ENCODE results near the gene ZNF782. TPM values are rescaled to one million over a fixed set of nuclear protein-coding genes. Genes with fewer than 3 reads are reported as not detected.
"Not testable (repeated sequence)": the region's sequence is repeated elsewhere in the genome, so short reads cannot be mapped to it uniquely, and the experiment has no call there.

The ZNF782 gene
- 48.5 TPM for total RNA-seq

DNA sequence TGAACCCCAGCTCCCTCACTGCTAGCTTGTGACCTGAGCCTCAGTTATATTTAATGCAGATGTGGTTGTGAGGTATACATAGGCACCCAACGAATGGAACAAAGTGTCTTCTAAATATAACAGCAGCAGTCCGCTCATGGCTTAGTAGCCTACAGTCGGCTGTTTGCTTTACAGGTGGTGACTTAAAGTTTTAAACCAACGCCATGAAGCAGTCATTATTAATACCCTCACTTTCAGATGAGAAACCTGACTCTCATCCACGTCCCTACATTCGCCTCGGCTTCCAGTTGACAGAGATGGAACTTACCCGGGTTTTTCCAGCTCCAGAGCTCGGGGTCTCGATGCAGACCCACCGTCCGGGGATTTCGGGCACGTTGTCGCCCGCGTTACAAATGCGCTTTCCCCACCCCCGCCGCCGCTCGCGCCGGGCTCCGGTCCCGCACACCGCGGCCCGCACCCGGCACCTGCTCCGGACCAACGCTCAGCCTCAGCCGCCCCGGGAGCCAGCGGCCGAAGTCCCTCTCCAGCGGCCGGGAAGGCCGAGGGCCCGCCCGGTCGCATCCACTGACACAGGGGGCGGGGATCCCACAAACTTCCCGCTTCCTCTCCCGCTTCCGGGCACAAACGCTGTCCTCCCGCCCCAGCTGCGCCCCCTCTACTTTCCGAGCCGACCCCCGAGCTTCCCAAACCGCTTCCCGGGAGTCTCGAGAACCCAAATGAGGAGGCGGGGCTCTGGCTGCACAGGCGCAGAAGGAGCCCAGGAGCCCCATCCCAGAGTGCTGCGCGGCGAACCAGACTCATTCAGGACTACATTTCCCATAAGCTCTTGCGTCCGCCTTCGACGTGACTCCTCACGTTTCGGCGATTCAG is at the start of gene ZNF782:
Gene ZNF782, minus strand, starts transcription at position 734 of the 870 bp plus-strand sequence. CDS start 2,553 bp downstream, outside the sequence.
- DNase-seq (ENCODE audit: low spot score in 2 of 2) (peak; percentile 83 to 86), FAIRE-seq (no peak)

DNA sequence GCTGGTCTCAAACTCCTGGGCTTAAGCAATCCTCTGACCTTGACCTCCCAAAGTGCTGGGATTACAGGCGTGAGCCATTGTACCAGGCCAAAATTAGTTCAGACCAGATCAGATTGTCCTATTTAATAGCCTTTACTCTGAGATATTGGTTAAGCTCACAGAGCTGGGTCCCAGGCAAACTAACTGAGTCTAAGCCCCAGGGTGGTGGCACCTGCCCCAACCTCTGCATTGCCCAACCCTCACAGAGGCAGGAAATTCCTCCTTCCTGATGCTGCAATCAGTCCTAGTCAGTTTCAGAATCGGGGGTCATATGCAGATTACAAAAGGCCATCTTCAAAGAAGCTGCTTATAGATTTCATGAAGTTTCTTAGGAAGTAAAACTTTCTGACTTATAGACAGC is 45.7 kb upstream of the ZNF782 start:
- FAIRE-seq; DNase-seq (ENCODE audit: low spot score in 2 of 2): not testable (repeated sequence)

DNA sequence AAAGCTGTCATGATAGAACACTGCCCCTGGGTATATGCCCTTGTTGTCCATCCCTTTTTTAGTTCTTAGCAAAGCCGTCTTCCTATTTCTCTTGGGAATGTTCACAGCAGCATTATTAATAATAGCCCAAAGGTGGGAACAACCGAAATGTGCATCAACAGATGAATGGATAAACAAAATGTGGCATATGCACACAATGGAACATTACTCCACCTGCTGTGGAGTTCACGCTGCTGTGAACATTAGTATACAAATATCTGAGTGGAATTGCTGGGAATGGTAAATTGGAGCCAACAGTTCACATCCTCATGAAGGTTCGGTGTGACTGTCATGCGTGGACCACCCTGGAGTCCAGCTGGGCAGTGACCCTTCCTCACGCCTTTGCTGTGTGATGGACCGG is 37.8 kb upstream of the ZNF782 start:
- FAIRE-seq, result no peak
- no peak for DNase-seq (ENCODE audit: low spot score in 2 of 2)

DNA sequence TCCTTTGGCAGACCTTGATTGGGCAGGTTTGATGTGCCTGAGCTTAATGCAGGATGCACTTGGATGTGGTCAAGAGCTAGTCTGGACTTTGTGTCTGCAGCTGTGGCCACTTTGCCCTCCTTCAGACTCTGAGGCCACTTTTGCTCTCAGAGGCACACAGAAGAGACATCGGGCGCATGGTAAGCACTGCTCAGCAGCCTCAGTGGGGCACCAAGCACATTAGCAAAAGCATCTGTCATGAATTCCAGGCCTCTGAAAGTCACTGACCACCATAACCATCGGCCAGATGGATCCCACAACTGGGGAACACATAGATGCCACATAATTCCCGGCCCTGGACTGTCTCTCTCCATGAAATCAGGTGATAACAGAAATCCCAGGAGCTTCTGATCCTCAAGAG is 34.3 kb upstream of the ZNF782 start:
- FAIRE-seq (no peak), DNase-seq (ENCODE audit: low spot score in 2 of 2) (no peak)

DNA sequence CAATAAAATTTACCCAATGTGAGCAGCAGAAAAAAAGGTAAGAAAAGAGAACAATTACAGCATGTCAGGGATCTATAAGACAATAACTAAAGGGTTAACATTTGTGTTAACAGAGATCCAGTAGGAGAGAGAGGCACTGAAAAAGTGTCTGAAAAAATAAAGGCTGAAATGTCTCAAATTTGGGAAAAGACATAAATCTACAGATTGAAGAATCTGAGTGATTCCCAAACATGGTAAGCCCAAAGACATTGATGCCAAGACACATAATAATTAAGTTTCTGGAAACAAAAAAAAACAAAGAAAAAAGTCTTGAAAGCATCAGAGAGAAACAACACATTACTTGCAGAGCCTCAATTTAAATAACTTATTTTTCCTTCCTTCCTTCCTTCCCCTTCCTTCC is 31.1 kb upstream of the ZNF782 start:
- FAIRE-seq, result no peak
- DNase-seq (ENCODE audit: low spot score in 2 of 2), result no peak

DNA sequence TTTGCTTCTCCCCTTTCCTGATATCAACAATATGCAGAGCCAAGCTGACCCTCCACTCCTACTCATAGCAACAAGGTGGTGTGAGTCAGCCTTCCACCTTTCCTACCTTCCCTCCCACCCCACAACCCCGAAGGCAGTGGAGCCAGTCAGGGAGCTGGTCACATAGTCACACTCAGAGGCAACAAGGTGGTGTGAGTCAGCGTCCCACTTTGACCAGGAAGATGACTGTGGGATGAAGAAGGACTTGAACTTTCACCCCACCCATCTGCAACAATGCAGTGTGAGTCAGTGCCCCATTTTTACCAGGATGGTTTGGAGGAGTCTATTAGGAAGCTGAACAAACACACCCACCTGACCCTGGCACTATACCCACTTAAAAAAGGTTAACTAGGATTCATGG is 30.1 kb upstream of the ZNF782 start:
- DNase-seq (ENCODE audit: low spot score in 2 of 2) (no peak), FAIRE-seq (no peak)

DNA sequence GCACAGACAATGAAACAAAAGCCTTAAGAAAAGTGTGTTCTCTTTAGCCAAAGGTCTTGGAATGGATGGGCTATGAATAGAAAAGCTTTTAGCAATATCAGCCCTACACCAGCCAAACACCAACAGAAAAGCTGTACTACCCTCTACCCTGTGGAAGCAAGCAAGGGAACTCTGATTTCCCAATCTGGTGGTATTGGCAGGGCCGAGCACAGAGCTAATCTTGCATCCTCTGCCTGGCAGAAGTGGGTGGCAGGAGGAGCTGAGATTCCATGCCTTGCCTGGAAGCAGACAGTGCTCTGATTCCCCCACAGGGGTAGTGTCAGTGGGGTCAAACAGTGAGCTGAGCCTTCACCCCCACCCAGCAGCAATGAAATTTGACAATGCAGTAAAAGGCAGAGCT is 29.6 kb upstream of the ZNF782 start:
- no peak for FAIRE-seq
- no peak for DNase-seq (ENCODE audit: low spot score in 2 of 2)

DNA sequence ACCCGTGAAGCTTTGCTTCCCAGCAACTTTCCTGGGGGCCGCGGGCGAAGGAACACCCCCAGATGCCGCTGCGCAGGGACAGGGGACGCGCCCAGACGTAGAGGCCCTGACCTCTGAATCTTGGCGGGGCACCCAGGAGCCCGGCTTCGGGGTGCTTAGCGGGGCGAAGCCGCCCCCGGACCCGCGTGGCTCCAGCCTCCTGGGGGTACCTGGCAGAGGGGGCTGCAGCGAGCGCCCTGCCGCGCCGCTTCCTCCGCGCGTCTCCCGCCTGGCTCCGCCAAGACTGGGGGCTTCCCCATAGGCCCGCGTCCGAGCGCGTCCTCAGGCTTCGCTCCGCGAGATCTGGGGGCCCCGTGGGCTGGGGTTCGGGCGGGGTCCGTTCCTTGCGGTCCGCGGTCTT is 23.0 kb upstream of the ZNF782 start:
- DNase-seq (ENCODE audit: low spot score in 2 of 2) (no peak), FAIRE-seq (no peak)

DNA sequence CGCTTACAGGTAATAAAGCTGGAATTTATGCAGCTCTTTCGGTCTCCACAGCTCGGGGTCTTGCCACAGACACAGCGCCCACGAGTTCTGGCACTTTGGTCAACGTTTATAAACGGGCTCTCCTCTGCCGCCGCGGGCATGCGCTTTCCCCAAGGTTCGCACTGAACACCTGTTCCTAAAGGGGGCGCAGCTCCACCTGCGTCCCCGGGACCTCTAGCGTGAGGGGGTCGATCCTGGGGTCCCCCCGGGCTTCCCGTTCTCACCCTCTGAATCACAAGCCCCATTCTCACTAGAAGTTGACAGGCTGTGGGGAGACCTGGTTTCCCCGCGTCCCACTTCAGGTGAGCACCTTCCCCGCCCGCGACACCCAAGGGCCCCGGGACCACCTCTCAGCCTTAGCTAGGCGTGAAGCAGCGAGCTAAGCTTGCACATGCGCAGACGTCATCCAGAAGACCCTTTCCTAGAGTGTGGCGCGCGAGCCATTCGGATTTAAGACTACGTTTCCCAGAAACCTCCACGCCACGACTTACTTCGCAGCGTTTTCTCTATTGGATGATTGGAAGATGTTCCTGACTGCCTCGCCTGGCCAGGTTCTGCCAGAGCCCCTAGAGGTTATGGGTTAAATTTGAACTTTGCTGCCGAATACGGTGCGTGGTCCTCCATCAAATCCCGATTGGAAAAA is 21.3 kb upstream of the ZNF782 start:
- DNase-seq (ENCODE audit: low spot score in 2 of 2) (peak; percentile 48 to 56), FAIRE-seq (no peak)

DNA sequence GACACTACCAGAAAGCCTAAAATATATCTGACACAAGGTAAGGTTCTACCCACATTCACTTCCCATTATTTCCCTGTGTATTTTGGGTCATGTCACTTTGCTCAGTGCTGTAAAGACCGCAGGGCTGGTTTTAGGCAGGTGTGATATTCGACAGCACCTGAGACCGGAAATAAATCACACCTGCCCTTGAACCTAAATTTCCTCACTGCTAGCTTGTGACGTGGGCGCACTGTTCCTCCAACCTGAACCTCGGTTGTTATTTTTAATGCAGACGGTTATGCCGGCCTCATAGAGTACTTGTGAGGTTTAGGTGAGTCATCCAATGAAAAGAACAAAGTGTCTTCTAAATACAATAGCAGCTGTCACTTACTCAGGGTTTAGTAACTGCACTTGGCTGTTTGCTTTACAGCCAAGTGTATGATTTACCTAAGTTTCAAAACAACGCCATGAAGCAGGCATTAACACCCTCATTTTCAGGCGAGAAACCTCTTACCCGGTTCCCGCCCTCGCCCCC is 20.7 kb upstream of the ZNF782 start:
- peak in 1 of 2 donors; percentile 27 for DNase-seq (ENCODE audit: low spot score in 2 of 2)
- FAIRE-seq, result no peak

DNA sequence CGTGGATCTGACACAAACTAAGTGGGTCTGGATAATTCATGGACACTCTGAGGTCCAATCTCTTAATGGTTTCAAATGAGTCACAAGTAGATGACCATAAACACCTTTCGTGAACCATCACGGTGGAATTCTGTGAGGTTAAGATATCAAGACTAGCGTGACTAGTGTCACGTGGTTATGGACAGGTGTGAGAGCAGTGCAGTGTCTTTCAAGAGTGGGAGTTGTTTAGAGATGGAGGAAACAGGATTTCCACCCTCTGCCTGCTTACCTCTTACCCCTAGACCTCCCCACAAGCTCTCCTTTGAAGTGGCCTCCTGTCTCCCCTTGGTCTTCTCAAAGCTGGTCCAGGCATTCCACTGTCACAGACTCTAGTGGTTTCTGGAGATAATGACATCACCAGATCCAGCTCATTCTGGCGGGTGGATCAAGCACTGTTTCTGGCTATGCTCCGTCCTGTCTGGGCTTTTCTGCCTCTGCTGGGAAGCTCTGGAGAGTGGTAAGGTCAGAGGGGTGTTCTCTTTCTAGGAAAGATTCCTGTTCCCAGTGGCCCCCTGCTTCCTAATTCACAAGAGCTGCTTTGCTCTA is 20.0 kb upstream of the ZNF782 start:
- no peak for DNase-seq (ENCODE audit: low spot score in 2 of 2)
- no peak for FAIRE-seq

DNA sequence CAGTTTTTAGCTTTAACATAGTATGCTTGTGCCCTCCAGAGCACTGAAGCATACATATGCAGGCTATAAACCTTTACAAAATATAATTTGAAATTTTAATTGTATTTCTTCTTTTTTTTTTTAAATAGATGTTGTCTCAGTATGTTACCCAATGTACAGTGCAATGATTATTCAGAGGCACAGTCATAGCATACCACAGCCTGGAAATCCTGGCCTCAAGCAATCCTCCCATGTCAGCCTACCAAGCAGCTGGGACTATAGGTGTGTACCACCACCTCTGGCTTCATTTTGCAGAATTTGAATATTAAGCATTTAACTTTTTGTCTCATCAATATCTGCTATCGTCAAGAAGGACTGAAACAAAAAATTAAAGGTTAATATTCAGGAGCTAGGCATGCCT is 16.9 kb upstream of the ZNF782 start:
- no peak for FAIRE-seq
- no peak for DNase-seq (ENCODE audit: low spot score in 2 of 2)

DNA sequence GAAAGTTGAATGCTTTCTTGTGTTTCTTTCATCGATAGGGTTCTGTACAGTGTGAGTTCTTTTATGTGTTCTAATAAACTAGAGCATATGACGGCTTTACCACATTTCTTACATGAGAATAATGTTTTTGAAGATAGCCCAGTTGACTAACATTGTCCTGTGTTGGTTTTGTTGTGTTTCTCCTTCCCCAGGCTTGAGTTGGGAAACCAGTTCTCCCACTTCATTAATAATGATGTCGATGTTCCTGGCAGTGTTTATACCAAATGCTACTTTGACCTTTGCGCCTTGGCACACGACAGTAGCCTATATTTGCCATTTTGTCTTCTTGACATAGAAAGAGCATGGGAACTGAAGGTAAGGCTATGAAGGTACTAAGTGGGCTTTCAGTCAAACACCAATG is 14.4 kb upstream of the ZNF782 start:
- no peak for DNase-seq (ENCODE audit: low spot score in 2 of 2)
- FAIRE-seq, result no peak

DNA sequence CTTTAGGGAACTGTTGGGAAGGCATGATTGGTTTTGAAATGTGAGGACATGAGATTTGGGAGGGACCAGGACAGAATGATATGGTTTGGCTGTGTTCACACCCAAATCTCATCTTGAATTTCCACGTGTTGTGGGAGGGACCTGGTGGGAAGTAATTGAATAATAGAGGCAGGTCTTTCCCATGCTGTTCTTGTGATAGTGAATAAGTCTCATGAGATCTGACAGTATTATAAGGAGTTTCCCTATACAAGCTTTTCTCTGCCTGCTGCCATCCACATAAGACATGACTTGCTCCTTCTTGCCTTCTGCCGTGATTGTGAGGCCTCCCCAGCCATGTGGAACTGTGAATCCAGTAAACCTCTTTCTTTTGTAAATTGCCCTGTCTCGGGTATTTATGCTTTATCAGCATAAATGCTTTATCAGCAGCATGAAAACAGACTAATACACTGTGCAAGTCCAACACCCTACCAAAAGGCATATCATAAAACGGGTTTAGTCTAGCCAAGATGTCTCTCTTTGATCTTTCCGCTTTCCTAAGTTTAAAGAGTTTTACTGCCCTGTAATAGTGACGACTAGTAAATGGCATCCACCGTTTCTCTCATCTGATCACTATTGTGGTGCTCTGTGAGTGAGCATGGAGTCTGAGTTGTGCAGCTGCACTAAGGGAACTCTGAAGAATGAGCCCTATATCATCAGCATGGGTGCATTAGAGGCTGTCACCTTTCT is 12.9 kb upstream of the ZNF782 start:
- no peak for DNase-seq (ENCODE audit: low spot score in 2 of 2)
- no peak for FAIRE-seq

DNA sequence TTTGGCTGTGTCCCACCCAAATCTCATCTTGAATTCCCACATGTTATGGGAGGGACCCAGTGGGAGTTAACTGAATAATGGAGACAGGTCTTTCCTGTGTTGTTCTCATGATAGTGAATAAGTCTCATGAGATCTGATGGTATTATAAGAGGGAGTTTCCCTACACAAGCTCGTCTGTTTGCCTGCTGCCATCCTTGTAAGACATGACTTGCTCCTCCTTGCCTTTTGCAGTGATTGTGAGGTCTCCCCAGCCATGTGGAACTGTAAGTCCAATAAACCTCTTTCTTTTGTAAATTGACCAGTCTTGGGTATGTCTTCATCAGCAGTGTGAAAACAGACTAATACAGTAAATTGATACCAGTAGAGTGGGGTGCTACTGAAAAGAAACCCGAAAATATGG is 10.9 kb upstream of the ZNF782 start:
- FAIRE-seq; DNase-seq (ENCODE audit: low spot score in 2 of 2): not testable (repeated sequence)

DNA sequence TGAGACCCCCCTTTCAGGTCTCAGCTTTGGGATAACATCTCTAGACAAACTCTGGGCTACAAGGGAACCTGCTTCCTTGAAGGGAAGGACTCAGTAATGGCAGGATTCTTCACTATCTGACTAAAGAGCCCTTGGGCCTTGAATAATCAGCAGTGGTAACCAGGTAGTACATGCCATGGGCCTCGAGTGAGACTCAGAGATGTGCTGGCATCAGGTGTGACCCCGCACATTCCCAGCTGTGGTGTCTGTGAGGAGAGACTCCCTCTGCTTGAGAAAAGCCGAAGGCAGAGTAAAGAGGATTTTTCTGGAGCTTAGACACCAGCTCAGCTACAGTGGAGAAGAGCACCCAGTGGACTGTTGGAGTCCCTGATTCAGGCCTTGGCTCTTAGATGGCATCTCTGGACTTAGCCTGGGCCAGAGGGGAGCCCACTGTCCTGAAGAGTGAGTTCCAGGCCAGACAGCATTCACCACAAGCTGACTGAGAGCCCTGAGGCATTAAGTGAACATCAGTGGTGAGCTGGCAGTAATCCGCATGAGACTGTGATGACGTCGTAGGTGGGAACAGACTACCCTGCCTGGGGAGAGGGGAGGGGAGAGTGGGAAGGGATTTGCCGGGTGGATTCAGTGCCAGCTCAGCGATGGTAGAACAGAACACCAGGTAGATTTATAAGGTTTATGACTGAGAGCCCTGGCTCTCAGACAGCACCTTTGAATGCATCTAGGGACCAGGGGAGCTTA is 5.3 kb upstream of the ZNF782 start:
- DNase-seq (ENCODE audit: low spot score in 2 of 2) (no peak), FAIRE-seq (no peak)

DNA sequence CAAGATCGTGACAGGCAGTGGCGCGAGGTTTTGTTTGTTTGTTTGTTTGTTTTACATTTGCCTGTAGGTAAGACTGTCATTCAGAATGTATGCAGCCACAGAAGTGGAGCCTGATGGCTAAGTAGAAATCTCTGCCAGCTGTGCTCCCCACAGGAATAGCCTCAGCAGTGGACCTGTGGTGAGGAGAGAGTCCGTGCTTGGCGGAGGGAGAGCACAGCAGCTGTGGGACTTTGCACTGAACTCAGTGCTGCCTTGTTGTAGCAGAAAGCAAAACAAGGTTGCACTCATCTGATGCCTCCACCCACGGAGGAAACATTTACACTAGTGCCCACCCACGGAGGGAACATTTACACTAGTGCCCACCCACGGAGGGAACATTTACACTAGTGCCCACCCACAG is 4.4 kb upstream of the ZNF782 start:
- DNase-seq (ENCODE audit: low spot score in 2 of 2) (no peak), FAIRE-seq (no peak)

DNA sequence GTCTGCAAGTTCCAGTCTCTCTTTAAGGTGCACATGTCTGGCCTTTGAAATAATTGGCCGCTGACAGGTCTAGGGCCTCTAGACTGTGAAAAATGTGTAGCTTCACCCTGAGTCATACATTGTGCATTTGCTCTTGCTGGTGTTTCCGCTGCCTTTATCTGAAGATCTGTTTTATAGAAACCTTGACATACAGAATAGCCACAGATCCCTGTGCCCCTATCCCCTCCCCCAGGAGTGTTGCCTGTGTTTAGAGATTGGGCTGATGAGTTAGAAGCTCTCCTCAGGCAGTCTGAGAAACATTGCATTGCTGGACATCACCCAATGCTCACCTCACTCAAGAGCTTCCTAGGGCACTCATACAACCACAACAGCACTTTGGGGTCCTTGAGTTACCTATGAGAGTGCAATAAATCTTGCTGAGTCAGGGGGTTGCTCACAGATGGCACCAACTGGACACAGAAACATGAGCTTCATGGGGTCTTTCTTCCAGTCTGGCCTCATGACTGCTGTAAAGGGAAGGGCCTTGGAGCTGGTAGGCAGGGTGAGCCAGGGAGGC is 3.8 kb upstream of the ZNF782 start:
- DNase-seq (ENCODE audit: low spot score in 2 of 2) (no peak), FAIRE-seq (no peak)

All from frontal cortex (tissue), 4 donors.